Parathyroid adenoma (tissue), 2 donors: ENCODE measurements around the gene HS6ST2.

Source experiments
- H2AFZ ChIP-seq: fragments of 300-600 bp; sonication (generic); one replicate; pipeline ENCODE4 v1.7.0; 2017; ENCODE audit warnings: antibody characterized with exemption, mild to moderate bottlenecking
- H3K27ac ChIP-seq: fragments of 300-600 bp; sonication (generic); one replicate; pipeline ENCODE4 v1.7.0; 2017
- H3K27me3 ChIP-seq: fragments of 300-600 bp; sonication (generic); one replicate; pipeline ENCODE4 v1.7.0; 2017; ENCODE audit warnings: low read length; ENCODE audit not compliant: control insufficient read depth, insufficient read depth
- H3K36me3 ChIP-seq: fragments of 300-600 bp; sonication (generic); one replicate; pipeline ENCODE4 v1.7.0; 2017; ENCODE audit warnings: low read length; ENCODE audit not compliant: control insufficient read depth, insufficient read depth
- H3K4me1 ChIP-seq: fragments of 300-600 bp; sonication (generic); one replicate; pipeline ENCODE4 v1.7.0; 2017; ENCODE audit warnings: control low read depth
- H3K4me2 ChIP-seq: fragments of 300-600 bp; sonication (generic); one replicate; pipeline ENCODE4 v1.7.0; 2017; ENCODE audit warnings: low read length
- H3K4me3 ChIP-seq: fragments of 300-600 bp; sonication (generic); one replicate; pipeline ENCODE4 v1.7.0; 2017; ENCODE audit warnings: low read depth, low read length
- H3K79me2 ChIP-seq: fragments of 300-600 bp; sonication (generic); one replicate; pipeline ENCODE4 v1.7.0; 2017; ENCODE audit warnings: control low read depth
- H3K9ac ChIP-seq: fragments of 300-600 bp; sonication (generic); one replicate; pipeline ENCODE4 v1.7.0; 2017; ENCODE audit warnings: mild to moderate bottlenecking
- H3K9me3 ChIP-seq: fragments of 300-600 bp; sonication (generic); one replicate; pipeline ENCODE4 v1.7.0; 2017; ENCODE audit warnings: low read length; ENCODE audit not compliant: control insufficient read depth
- CTCF ChIP-seq: fragments of 300-600 bp; sonication (generic); IDR thresholded peaks from one replicate; pipeline ENCODE4 v1.7.0; 2017; ENCODE audit warnings: antibody characterized with exemption, mild to moderate bottlenecking
- donor health status: primary hyperparathyroidism.

HS6ST2 gene

GRCh38 chrX:132843363-132843762, 115.1 kb downstream of the HS6ST2 start:
- H3K27ac ChIP-seq, result no peak overlapping the region

GRCh38 chrX:132842460-132843238, 115.8 kb downstream of the HS6ST2 start:
- no peak for TF ChIP-seq CTCF
- H3K9me3 ChIP-seq, result no peaks in the 10 kb centered on the region
- H3K36me3 ChIP-seq, result no peaks in the 10 kb centered on the region
- no peak overlapping the region for H3K4me2 ChIP-seq
- H3K4me3 ChIP-seq, result no peak overlapping the region
- no peak overlapping the region for H3K9ac ChIP-seq
- no peaks in the 10 kb centered on the region for H3K27me3 ChIP-seq
- H3K27ac ChIP-seq, result no peak overlapping the region
- no peaks in the 10 kb centered on the region for H3K79me2 ChIP-seq
- H2AFZ ChIP-seq, result no peak overlapping the region
- no peaks in the 10 kb centered on the region for H3K4me1 ChIP-seq

More at GRCh38 chrX:132843363-132843762, 115.1 kb downstream of the HS6ST2 start:
- no peak overlapping the region for H3K4me2 ChIP-seq
- no peaks in the 10 kb centered on the region for H3K27me3 ChIP-seq
- no peaks in the 10 kb centered on the region for H3K36me3 ChIP-seq
- H3K79me2 ChIP-seq, result no peaks in the 10 kb centered on the region
- no peak overlapping the region for H3K4me3 ChIP-seq
- H3K9ac ChIP-seq, result no peak overlapping the region
- no peak for TF ChIP-seq CTCF
- H3K4me1 ChIP-seq, result no peaks in the 10 kb centered on the region
- H2AFZ ChIP-seq, result no peak overlapping the region
- H3K9me3 ChIP-seq, result no peaks in the 10 kb centered on the region

DNA sequence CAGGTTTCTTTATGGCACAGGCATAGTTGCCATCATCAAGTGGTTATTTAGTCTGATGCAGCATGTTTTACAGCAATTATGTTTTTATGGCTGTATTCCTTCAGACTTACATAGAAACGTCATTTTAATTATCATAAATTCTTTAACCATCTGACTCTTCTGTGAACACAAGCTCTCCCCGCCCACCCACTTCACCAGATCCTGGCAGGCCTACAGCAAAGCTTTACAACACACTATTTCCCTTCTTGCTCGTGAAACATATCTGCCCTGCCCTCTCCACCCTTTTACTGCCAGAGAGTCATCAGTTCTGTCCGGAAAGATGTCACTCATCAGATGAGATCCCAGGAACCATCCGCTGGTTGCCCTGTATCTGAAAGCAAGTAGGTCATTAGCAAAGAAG, 120.5 kb downstream of the HS6ST2 start:
- no peaks in the 10 kb centered on the region for H3K27me3 ChIP-seq
- no peak overlapping the region for H2AFZ ChIP-seq
- TF ChIP-seq CTCF, result no peak
- no peaks in the 10 kb centered on the region for H3K9me3 ChIP-seq
- no peak overlapping the region for H3K4me3 ChIP-seq
- H3K79me2 ChIP-seq, result no peaks in the 10 kb centered on the region
- no peak overlapping the region for H3K4me2 ChIP-seq
- no peaks in the 10 kb centered on the region for H3K36me3 ChIP-seq
- H3K4me1 ChIP-seq, result no peaks in the 10 kb centered on the region
- no peak overlapping the region for H3K9ac ChIP-seq
- H3K27ac ChIP-seq, result no peak overlapping the region

- H3K79me2 ChIP-seq, result no peaks in the 10 kb centered on the region
- no peak overlapping the region for H3K4me3 ChIP-seq
- no peaks in the 10 kb centered on the region for H3K4me1 ChIP-seq
- H3K9me3 ChIP-seq, result no peaks in the 10 kb centered on the region
- no peak overlapping the region for H3K4me2 ChIP-seq
- no peaks in the 10 kb centered on the region for H3K27me3 ChIP-seq
- H2AFZ ChIP-seq, result no peak overlapping the region
- H3K9ac ChIP-seq, result no peak overlapping the region
- no peak overlapping the region for H3K27ac ChIP-seq
- no peak for TF ChIP-seq CTCF
- H3K36me3 ChIP-seq, result no peaks in the 10 kb centered on the region
Measured at GRCh38 chrX:132837126-132837525, 121.3 kb downstream of the HS6ST2 start.

GRCh38 chrX:132836471-132836870, 122.0 kb downstream of the HS6ST2 start:
- TF ChIP-seq CTCF, result no peak
- H3K9ac ChIP-seq, result no peak overlapping the region

More at GRCh38 chrX:132836471-132836870, 122.0 kb downstream of the HS6ST2 start:
- Histone ChIP-seq H3K79me2 (no peaks in the 10 kb centered on the region), H3K4me3 (no peak overlapping the region), H3K9me3 (no peaks in the 10 kb centered on the region), H3K4me1 (no peaks in the 10 kb centered on the region), H3K36me3 (no peaks in the 10 kb centered on the region), H3K27me3 (no peaks in the 10 kb centered on the region), H2AFZ (no peak overlapping the region), H3K4me2 (no peak overlapping the region), H3K27ac (no peak overlapping the region)
